HCT116 (cell line): ENCODE data around the gene PLSCR1. TPM values are rescaled to one million over a fixed set of nuclear protein-coding genes. Genes with fewer than 3 reads are reported as not detected.

ENCODE experiments used
- ATAC-seq: fragments of 200-7000 bp; cut with Tn5 transposase; 2 replicates; pipeline ENCODE4 v1.9.1; 2020; ENCODE audit warnings: mild to moderate bottlenecking, moderate library complexity
- BruUV-seq: library from RNA; stranded (reverse); fragments of 400-500 nt; replicated peaks from 2 replicates; lab custom pipeline; 2021; lab: Mats Ljungman, UMichigan
- CTCF ChIA-PET: fragments of 300-600 bp; sonication (Branson Sonifier 250); formaldehyde crosslinking; loops from one replicate; lab custom pipeline; 2021; ENCODE audit warnings: antibody characterized with exemption; lab: Charles Lee
- POLR2A ChIA-PET: fragments of 300-600, 350-600 bp; sonication (Branson Sonifier 250); formaldehyde crosslinking; loops from one replicate; lab custom pipeline; 2021; ENCODE audit warnings: antibody characterized with exemption; lab: Charles Lee
- RAD21 ChIA-PET, 2 experiments: fragments of 300-600 bp; sonication (Branson Sonifier 250); formaldehyde crosslinking; loops; one replicate each; lab custom pipeline; 2023; ENCODE audit warnings: low total read pairs in 2 of 2; ENCODE audit not compliant: uncharacterized antibody in 2 of 2, unreplicated experiment in 2 of 2, low non-redundant PET in 1 of 2; lab: Charles Lee
- DNase-seq: peaks from one replicate; pipeline ENCODE4 v3.0.0-alpha.2; 2010; ENCODE audit warnings: low read depth, low spot score
- H2AFZ ChIP-seq: fragments of 200-600 bp; shearing (Covaris generic), sonication (generic); 2 replicates; pipeline ENCODE4 v1.6.1; 2017; ENCODE audit warnings: low read depth, mixed run types, mixed read lengths, antibody characterized with exemption, low read length; ENCODE audit not compliant: poor library complexity, severe bottlenecking
- H3K27ac ChIP-seq: 2 replicates; pipeline ENCODE4 v1.5.1; 2012; ENCODE audit warnings: low read depth, low read length
- H3K27me3 ChIP-seq: fragments of 200-600 bp; sonication (generic); 2 replicates; pipeline ENCODE4 v1.6.1; 2016; ENCODE audit warnings: mixed run types, low read length, mixed read lengths; ENCODE audit not compliant: insufficient read depth
- H3K36me3 ChIP-seq, 2 experiments: fragments of 200-500 bp in 1 of 2; fragments of 200-600 bp in 1 of 2; sonication (Bioruptor generic) in 1 of 2; sonication (generic) in 1 of 2; 2 replicates each; pipeline versions ENCODE4 v1.5.1 to v1.6.1; 2014 to 2016; ENCODE audit warnings: low read length in 2 of 2, inconsistent platforms in 1 of 2, mixed read lengths in 1 of 2, mixed run types in 1 of 2; ENCODE audit not compliant: insufficient read depth in 2 of 2, control insufficient read depth in 1 of 2
- H3K4me1 ChIP-seq, 2 experiments: fragments of 200-600 bp in 1 of 2; sonication (generic) in 1 of 2; 2 replicates each; pipeline versions ENCODE4 v1.5.1 to v1.6.1; 2012 to 2017; ENCODE audit warnings: low read length in 2 of 2, inconsistent platforms in 1 of 2, mild to moderate bottlenecking in 1 of 2, mixed read lengths in 1 of 2, mixed run types in 1 of 2, moderate library complexity in 1 of 2; ENCODE audit not compliant: insufficient read depth in 2 of 2, control insufficient read depth in 1 of 2
- H3K4me2 ChIP-seq: fragments of 200-600 bp; sonication (generic); 2 replicates; pipeline ENCODE4 v1.6.1; 2017; ENCODE audit warnings: mixed run types, low read length, mixed read lengths
- H3K4me3 ChIP-seq, 2 experiments: fragments of 200-600 bp in 1 of 2; sonication (generic) in 1 of 2; replicated peaks in 1 of 2; 2 replicates each; pipeline ENCODE4 v1.5.1; 2011 to 2016; ENCODE audit warnings: low read length in 2 of 2, control low read depth in 1 of 2, low read depth in 1 of 2, mild to moderate bottlenecking in 1 of 2, mixed read lengths in 1 of 2, mixed run types in 1 of 2
- H3K79me2 ChIP-seq: fragments of 200-600 bp; sonication (generic); 2 replicates; pipeline ENCODE4 v1.6.1; 2017; ENCODE audit warnings: mild to moderate bottlenecking, mixed run types, low read length, moderate library complexity, mixed read lengths; ENCODE audit not compliant: insufficient read depth
- H3K9ac ChIP-seq: fragments of 200-600 bp; sonication (generic); 2 replicates; pipeline ENCODE4 v1.6.1; 2016; ENCODE audit warnings: low read length, mixed read lengths
- H3K9me2 ChIP-seq: fragments of 200-600 bp; sonication (generic), shearing (Covaris generic); 2 replicates; pipeline ENCODE4 v1.6.1; 2017; ENCODE audit warnings: mixed run types, mild to moderate bottlenecking, moderate library complexity; ENCODE audit not compliant: insufficient read depth
- H3K9me3 ChIP-seq, 2 experiments: fragments of 200-500 bp in 1 of 2; fragments of 200-600 bp in 1 of 2; sonication (Bioruptor generic) in 1 of 2; sonication (generic) in 1 of 2; 2 replicates each; pipeline ENCODE4 v1.6.1; 2014 to 2017; ENCODE audit warnings: low read length in 2 of 2, mixed read lengths in 2 of 2, inconsistent platforms in 1 of 2, low read depth in 1 of 2, mild to moderate bottlenecking in 1 of 2, mixed run types in 1 of 2, moderate library complexity in 1 of 2; ENCODE audit not compliant: control insufficient read depth in 1 of 2, insufficient read depth in 1 of 2
- H4K20me1 ChIP-seq: fragments of 200-600 bp; sonication (generic), shearing (Covaris generic); 2 replicates; pipeline ENCODE4 v1.6.1; 2017; ENCODE audit warnings: mixed run types, mild to moderate bottlenecking, moderate library complexity; ENCODE audit not compliant: insufficient read depth
- CBX3 ChIP-seq: IDR thresholded peaks from 2 replicates; pipeline ENCODE4 v1.6.1; 2012; ENCODE audit warnings: low read depth
- CTCF ChIP-seq, 3 experiments: fragments of 200-600 bp in 1 of 3; sonication (generic) in 1 of 3; IDR thresholded peaks in 2 of 3; conservative IDR thresholded peaks in 1 of 3; 2 replicates each; pipeline ENCODE4 v1.5.1; 2012 to 2017; ENCODE audit warnings: low read depth in 2 of 3, low read length in 2 of 3, antibody characterized with exemption in 1 of 3, borderline replicate concordance in 1 of 3, control low read depth in 1 of 3, mild to moderate bottlenecking in 1 of 3, mixed read lengths in 1 of 3, mixed run types in 1 of 3, moderate library complexity in 1 of 3; ENCODE audit not compliant: insufficient read depth in 1 of 3
- POLR2AphosphoS5 ChIP-seq: IDR thresholded peaks from 2 replicates; pipeline ENCODE4 v1.6.1; 2011; ENCODE audit warnings: mild to moderate bottlenecking, low read depth, low read length, moderate library complexity
- RAD21 ChIP-seq: IDR thresholded peaks from 2 replicates; pipeline ENCODE4 v1.6.1; 2012; ENCODE audit warnings: low read depth, mild to moderate bottlenecking
- SIN3A ChIP-seq: IDR thresholded peaks from 2 replicates; pipeline ENCODE4 v1.6.1; 2012; ENCODE audit warnings: low read depth
- TCF7L2 ChIP-seq: IDR thresholded peaks from 2 replicates; pipeline ENCODE4 v1.7.0; 2011; ENCODE audit warnings: borderline replicate concordance, inconsistent platforms; ENCODE audit not compliant: insufficient read depth, insufficient read length; ENCODE audit errors: extremely low read depth
- YY1 ChIP-seq: IDR thresholded peaks from 2 replicates; pipeline ENCODE4 v1.6.1; 2011; ENCODE audit warnings: low read length, low read depth, moderate library complexity, mild to moderate bottlenecking; ENCODE audit not compliant: insufficient replicate concordance; ENCODE audit errors: extremely low read depth
- ZNF274 ChIP-seq: fragments of 200-500 bp; sonication (Bioruptor generic); IDR thresholded peaks from 2 replicates; pipeline ENCODE4 v1.6.1; 2014; ENCODE audit warnings: mild to moderate bottlenecking, low read depth, low read length, inconsistent platforms
- intact Hi-C: fragments of 100-400 bp; cut with micrococcal nuclease; formaldehyde crosslinking; loops from 2 replicates; pipeline ENCODE4 v1.10.0; 2022
- total RNA-seq: library from RNA; stranded (reverse); gene quantifications from one replicate; pipeline ENCODE4 v1.2.1, GENCODE V29; 2021; ENCODE audit not compliant: unreplicated experiment

Gene PLSCR1
- total RNA-seq, 1 experiment from 2014 or later, result 44.2 TPM

- Histone ChIP-seq H3K27ac (no peak overlapping the region), H3K4me3 (no peak overlapping the region), H4K20me1 (no peaks in the 10 kb centered on the region), H3K4me1 (no peaks in the 10 kb centered on the region), H3K4me2 (no peak overlapping the region), H3K9ac (no peak overlapping the region), H3K36me3 (no peaks in the 10 kb centered on the region), H3K79me2 (no peaks in the 10 kb centered on the region), H3K9me2 (no peaks in the 10 kb centered on the region), H3K27me3 (no peaks in the 10 kb centered on the region), H2AFZ (no peak overlapping the region), H3K9me3 (no peaks in the 10 kb centered on the region)
- no peak for ATAC-seq
- intact Hi-C loops, result no loop called here
- ChIA-PET CTCF (no interaction called here), RAD21 (no interaction called here), POLR2A (no interaction called here)
- TF ChIP-seq CBX3, result no peak
- no TSS peak for BruUV-seq
- DNase-seq, result no peak
These were observed 40.7 kb upstream of the PLSCR1 start for GRCh38 chr3:146585156-146585555.

GRCh38 chr3:146581951-146582467 lies 37.6 kb upstream of the PLSCR1 start:
- no peaks in the 10 kb centered on the region for H3K4me1 ChIP-seq
- H2AFZ ChIP-seq, result peak overlapping the region; percentile 8
- intact Hi-C loops, result no loop called here
- H3K9ac ChIP-seq, result no peak overlapping the region
- DNase-seq, result no peak
- ATAC-seq, result no peak
- H3K9me2 ChIP-seq, result no peaks in the 10 kb centered on the region
- no peak overlapping the region for H3K27ac ChIP-seq
- POLR2A ChIA-PET, result no interaction called here
- H3K27me3 ChIP-seq, result no peaks in the 10 kb centered on the region
- H3K36me3 ChIP-seq, result no peaks in the 10 kb centered on the region
- CTCF ChIA-PET, result interaction anchor here (1.1 to 1.8 kb wide), 2 partner anchors 8 to 56 kb away, joined by 3 to 4 read pairs; no protein-coding TSS in a partner anchor
- H3K4me3 ChIP-seq, result no peak overlapping the region
- H3K79me2 ChIP-seq, result no peaks in the 10 kb centered on the region
- BruUV-seq, result no TSS peak
- H3K9me3 ChIP-seq, result no peaks in the 10 kb centered on the region
- TF ChIP-seq SIN3A (no peak), YY1 (no peak), ZNF274 (no peak), RAD21 (no peak), TCF7L2 (no peak), POLR2AphosphoS5 (no peak), CTCF (IDR thresholded peaks at IDR 0.05 in 2 of 3, conservative IDR thresholded peaks at IDR 0.05 in 1 of 3; ENCODE audit: borderline replicate concordance in 1 of 3, insufficient read depth in 1 of 3, low read depth in 2 of 3, low read length in 2 of 3) (no peak)
- RAD21 ChIA-PET, result no interaction called here
- H4K20me1 ChIP-seq, result no peaks in the 10 kb centered on the region
- H3K4me2 ChIP-seq, result no peak overlapping the region
